22Rv1 (cell line): Measurements from ENCODE around the gene KCNH5.

ENCODE experiments used
- H3K27ac ChIP-seq: fragments of 450-650 bp; 2 replicates; pipeline ENCODE4 v1.5.1; 2017
- ZFX ChIP-seq: fragments of 450-650 bp; IDR thresholded peaks from 2 replicates; pipeline ENCODE4 v1.6.1; 2017; ENCODE audit warnings: antibody characterized with exemption, borderline replicate concordance
- TF ChIP-seq, protein P1 (sequence below): fragments of 450-650 bp; IDR thresholded peaks from 2 replicates; pipeline ENCODE4 v1.5.1; 2017; ENCODE audit warnings: mild to moderate bottlenecking

The KCNH5 gene

DNA sequence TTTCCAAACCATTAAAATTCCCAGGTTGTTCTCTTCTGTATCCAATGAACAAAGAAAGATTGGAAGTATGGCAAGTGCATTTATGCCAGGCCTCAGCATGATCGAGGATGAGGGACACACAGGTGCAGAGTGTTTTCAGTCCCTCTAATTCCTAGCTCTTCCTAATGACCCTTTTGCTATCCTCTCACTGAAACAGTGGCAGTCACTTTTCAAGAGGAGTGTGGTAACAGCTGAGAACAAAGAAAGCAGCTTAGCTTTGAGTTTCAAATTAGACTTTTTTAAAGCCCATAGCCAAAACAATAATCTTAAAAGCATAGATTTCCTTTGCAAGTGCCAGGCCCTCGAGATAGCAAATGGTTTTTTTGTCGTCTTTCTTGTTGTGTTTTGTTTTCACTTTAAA, 110.8 kb downstream of the KCNH5 start:
- no peak for TF ChIP-seq ZFX
- TF ChIP-seq, protein P1, sequence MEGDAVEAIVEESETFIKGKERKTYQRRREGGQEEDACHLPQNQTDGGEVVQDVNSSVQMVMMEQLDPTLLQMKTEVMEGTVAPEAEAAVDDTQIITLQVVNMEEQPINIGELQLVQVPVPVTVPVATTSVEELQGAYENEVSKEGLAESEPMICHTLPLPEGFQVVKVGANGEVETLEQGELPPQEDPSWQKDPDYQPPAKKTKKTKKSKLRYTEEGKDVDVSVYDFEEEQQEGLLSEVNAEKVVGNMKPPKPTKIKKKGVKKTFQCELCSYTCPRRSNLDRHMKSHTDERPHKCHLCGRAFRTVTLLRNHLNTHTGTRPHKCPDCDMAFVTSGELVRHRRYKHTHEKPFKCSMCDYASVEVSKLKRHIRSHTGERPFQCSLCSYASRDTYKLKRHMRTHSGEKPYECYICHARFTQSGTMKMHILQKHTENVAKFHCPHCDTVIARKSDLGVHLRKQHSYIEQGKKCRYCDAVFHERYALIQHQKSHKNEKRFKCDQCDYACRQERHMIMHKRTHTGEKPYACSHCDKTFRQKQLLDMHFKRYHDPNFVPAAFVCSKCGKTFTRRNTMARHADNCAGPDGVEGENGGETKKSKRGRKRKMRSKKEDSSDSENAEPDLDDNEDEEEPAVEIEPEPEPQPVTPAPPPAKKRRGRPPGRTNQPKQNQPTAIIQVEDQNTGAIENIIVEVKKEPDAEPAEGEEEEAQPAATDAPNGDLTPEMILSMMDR = no peak
- H3K27ac ChIP-seq = no peak overlapping the region

DNA sequence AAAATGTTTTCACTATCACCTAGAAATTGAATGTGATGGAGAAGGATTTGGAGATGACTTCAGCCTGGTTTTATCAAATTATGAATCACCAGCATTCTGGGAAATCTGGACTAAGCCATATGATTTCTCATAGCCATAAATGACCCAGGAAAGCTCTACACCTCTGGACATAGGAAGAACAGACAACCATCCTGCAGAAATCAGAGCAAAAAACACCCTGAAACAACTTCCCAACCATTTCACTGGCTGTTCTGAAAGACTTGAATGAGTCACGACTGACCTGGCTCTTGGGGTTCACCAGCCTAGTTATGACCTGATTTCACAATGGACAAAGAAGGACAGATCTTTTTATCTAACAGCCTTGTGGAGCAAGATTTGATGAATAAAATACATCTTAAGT, 123.8 kb downstream of the KCNH5 start:
- TF ChIP-seq, protein P1 = no peak
- no peak for TF ChIP-seq ZFX

DNA sequence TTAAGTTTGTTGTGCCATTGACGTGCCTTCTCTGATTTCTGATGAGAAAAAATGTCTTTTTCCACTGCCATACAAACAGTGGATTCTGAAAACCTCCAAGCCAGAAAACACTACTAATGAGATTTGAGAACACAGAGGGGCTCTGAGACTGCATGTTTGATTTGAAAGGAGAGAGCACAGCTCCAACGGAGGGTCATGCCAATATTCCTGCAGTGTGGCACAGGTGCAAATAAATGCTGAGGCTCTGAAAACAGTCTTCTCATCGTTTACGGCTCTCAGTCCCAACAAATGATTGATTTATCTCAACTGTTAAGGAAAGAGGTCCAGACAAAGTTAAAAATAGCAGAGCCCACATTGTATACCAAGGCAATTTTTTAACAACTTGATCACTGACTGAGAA, 128.7 kb downstream of the KCNH5 start:
- no peak overlapping the region for H3K27ac ChIP-seq
- TF ChIP-seq, protein P1 = no peak
- TF ChIP-seq ZFX = no peak

More for the DNA sequence above, 123.8 kb downstream of the KCNH5 start:
- no peak overlapping the region for H3K27ac ChIP-seq

DNA sequence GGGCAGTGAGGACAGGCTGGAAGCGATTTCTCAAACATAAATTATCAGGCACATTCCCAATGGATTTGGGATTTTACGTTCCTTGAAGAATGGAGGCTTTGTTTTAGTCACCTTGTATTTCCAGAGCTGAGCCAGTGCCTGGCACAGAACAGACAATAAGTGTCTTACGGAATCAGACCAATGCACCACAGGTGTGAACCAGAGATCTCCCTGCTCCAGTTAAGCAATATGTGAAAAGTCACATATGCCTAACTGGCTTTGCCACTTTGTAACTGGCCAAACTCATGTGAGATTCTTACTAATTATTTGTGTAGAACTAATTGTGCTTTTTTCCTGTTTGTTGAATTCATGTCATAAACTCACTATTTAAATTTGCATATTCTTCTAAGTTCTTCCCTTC, 130.4 kb downstream of the KCNH5 start:
- TF ChIP-seq, protein P1 = no peak
- no peak for TF ChIP-seq ZFX
- H3K27ac ChIP-seq = no peak overlapping the region

DNA sequence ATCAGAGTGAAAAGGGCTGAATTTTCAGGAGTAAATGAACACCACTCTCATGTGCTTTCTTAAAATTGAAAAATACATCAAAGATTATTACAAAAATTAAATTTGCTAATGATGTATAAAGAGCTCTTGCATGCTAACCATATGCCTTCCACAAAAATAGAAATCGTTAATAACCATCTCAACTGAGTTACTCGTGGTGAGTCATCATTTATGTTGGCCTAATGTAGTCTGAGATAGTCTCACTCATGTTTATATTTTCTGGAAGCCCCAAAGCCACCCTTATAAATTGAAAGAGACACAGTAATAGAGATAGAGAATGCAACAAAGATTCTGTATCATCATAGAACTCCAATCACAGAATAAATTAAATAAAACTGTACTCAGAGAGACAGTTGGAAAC, 131.2 kb downstream of the KCNH5 start:
- TF ChIP-seq, protein P1 = no peak
- TF ChIP-seq ZFX = no peak
- H3K27ac ChIP-seq = no peak overlapping the region

DNA sequence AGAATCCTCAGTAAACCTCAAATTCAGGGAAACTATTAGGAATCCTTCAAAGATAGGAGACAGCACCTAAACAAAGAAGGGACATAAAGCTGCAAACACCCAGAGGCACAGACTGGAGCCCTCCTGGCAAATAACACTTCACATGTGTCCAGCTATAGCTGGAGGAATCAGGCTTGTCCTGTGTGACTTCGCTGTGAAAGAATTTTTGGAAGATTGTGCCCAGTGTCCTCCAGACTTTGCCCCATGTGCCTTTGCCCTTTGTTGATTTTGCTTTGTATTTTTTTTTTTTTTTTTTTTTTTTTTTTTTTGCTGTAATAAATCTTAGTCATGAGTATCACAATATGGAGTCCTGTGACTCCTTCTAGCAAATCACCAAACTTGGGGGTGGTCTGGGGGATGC, 136.8 kb downstream of the KCNH5 start:
- TF ChIP-seq ZFX = no peak
- TF ChIP-seq, protein P1 = no peak
- no peak overlapping the region for H3K27ac ChIP-seq

DNA sequence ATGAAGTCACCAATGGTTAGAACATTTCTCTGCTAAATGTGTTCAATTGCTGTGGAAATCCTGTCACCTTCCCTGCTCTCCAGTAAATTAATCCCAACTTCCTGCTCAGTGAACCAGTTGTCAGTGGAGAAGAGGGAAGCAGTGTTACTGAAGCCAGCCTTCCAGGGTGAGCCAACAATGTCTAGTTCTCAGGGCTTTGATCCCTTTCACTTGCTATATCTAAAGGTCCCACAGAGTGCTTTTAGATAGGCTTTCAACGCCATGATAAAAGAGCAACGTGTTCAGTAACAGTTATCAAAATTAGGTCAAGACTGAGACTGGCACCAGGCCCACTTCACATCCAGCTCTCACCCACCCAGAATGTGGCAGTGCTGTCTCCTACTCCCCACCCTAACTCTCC, 139.7 kb downstream of the KCNH5 start:
- H3K27ac ChIP-seq = no peak overlapping the region
- TF ChIP-seq, protein P1 = no peak
- TF ChIP-seq ZFX = no peak
